Measurements from ENCODE around the gene UAP1L1.

UAP1L1 gene

DNA sequence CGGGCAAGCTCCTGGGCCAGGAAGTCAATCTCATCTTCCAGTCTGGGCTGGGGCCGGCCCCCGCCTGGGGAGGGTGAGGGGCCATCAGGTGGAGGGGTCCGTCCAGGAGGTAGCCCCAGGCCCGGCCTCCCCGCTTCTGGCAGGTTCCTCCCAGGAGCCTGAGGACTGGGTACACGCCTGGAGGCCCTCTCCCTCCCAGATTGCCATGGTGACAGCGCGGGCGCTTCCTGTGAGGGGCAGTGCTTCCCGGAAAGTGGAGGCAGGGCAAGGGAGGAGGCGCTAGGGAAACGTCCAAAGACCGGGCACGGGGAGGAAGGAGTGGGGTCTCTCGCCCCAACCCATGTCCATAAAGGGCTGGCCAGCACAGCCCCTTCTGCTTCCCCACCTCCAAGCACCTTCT lies 36.2 kb upstream of the UAP1L1 start:
- no peak for DNase-seq (ENCODE audit: low read depth in 2 of 2)

DNA sequence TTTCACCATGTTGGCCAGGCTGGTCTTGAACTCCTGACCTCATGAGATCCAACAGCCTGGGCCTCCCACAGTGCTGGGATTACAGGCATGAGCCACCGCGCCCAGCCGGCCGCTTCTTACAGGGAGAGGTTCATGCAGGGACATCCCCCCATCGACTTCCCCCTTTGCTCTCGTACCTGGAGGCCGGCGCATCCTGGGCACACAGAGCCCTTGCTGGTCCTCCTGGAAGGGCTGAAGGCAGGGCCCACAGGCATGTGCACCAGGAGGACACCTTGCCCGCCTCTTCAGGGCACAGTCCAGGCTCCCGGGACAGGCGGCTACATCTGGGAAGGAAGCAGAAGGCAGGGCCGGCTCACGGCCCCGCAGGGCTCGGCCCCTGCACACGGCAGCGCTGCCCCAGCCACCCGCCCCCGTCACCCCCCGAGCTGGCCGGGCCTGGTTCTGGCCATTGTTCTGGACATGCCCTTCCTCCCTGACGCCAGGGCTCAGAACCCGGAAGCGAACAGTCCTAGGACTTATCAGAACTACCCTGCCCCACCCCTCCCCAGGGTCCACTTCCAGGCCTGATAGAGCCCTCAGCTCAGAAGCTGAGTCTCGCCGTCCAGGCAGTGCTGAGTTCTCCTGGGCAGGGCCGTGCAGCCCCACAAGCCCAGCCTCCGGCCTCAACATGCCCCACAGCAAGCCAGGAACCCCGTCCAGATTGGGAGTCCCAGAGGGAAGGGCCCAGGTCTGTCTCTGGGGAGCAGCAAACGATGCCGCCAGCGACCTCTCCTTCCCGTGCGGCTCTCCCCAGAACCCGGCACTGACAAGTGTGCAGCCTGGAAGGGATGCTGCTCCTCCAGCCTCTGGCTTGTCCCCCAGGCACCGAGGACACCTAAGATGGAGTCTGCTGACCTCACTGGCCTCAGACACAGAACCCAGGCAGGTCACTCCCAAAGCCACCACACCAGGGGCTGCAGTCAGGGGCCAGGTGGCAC lies 34.3 kb upstream of the UAP1L1 start:
- DNase-seq (ENCODE audit: low read depth in 2 of 2): no peak

- no peak for DNase-seq (ENCODE audit: low read depth in 2 of 2)
These were observed 33.3 kb upstream of the UAP1L1 start for GRCh38 chr9:137044037-137044436.

GRCh38 chr9:137044502-137045177 lies 32.7 kb upstream of the UAP1L1 start:
- no peak for DNase-seq (ENCODE audit: low read depth in 2 of 2)

DNA sequence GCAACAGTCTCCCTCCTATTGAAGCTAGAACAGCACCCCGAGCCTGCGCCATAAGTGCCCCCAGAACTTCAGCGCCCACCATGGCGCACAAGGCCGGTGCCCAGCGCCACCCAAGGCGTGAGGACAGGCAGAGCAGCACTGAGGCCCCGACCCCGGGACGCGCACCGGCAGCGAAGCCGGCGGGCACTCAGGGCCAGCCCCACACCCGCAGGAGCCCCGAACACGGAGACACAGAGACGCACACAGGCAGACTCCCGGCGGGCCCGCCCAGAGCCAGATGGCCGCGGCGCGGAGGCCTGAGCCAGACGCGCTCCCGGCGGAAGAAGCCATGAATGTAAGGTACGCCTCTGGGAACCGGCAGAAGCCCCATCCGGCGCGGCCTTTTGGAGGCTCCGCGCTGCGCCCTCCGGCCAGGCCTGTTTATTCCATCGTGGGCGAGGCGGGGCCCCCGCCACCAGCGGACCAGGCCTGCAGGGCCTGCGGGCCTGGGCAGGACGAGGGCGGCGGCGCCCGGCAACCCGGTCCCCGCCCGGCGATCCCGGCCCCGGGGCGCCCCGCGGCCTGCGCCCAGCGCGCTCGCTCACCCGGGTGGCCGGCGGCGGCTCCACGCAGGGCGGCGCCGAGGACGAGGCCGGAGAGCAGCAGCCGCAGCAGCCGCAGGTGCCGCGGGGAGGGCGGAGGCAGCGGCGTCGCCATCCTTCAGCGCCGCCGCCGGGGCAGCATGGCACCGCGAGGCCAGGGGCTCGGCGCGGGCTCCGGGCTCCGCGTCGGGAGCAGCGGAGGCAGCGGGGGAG lies 31.8 kb upstream of the UAP1L1 start:
- no peak for DNase-seq (ENCODE audit: low read depth in 2 of 2)

DNA sequence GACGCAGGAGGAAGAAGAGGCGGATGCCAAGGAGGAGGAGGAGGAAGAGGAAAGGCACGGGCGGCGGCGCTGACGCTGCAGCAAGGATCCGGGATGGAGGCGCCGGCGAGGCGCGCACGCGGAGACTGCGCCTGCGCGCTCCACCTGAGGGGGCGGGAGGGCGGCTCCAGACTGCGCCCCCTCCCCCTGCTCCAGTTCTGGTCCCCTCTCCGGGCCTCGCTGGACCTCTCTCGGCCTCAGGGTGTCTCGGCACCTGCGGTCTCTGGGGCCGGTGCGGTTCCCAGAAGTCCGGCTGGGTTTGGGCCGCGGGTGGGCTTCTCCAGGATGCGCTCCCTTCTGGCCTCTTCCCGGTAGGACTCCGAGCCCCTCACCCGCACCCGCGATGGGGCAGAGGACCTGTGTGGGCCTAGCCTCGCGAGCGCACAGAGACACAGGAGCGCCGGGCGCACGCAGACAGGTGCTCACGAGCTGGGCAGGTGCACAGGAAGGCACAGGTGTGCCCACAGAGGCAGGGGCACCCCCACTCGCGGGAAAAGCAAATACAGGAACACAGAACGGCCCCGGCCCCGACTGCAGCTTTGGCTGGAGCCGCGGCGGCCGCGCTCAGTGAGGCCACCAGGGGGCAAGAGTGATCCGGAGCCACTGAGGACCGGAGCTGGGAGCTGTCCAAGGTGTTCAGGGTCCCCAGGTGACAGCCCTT lies 31.1 kb upstream of the UAP1L1 start, which contains the start of gene NPDC1:
Gene NPDC1 (minus strand): TSS at position 90 of the 700 bp plus-strand sequence. CDS start 188 bp downstream, outside the sequence.
- peak in 1 of 2 donors; percentile 55 for DNase-seq (ENCODE audit: low read depth in 2 of 2)

DNA sequence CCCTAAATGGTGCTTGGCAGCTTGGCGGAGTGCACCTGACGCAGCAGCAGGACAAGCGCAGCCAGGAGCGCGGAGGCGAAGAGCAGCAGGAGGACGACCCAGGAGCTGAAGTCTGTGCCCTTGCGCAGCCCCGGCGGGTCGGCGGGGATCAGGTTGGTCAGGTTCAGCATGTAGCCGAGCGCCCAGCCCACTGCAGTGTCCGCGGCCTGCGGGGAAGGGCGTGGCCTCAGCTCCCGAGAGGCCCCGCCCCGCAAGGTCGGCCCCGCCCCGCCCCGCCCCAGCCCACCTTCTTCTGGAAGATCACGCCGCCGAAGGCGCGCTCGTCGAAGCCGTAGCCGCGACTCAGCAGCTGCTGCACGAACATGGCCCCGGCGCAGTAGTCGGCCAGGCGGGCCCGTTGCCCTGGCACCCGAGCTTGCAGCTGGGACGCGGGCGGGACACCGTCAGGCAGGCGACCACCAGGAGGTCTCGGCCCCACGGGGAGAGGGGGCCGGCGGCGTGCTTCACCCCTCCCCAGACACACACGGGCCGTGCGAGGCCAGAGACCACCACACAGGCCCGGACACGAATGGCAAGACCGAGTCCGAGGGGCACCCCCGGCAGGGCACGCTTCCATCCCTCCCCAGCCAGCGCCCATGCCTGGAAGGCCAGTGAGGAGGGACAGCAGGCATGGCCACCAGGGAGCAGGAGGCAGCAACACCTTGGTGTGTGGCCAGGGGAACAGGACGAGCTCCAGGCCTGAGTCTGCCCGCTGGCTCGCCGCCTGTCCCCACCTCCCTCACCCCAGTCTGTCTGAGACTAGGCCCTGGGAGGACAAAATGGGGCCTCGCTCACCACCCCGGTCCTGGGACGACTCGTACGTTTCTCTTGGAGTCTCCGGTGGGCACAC lies 28.4 kb upstream of the UAP1L1 start:
- no peak for DNase-seq (ENCODE audit: low read depth in 2 of 2)

GRCh38 chr9:137049544-137050449 lies 27.5 kb upstream of the UAP1L1 start:
- no peak for DNase-seq (ENCODE audit: low read depth in 2 of 2)

DNA sequence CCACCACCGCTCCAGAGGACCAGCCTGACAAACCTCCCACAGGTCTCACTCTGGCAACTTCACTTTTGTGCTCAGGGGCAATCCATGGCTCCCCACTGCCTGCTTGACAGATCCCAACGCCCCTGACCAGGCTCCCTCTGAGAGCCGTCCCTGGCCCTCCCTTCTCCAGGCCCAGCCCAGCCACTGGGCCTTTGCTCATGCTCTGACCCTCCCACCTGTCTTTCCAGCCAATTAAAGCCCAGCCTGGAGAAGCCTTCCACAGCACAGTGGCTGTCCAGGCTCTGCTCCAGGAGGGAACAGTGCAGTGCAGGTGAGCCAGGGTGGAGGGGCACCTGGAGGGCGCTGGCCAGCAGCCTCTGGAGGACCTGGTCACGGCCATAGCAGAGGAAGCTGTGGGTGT lies 26.7 kb upstream of the UAP1L1 start:
- no peak for DNase-seq (ENCODE audit: low read depth in 2 of 2)

DNA sequence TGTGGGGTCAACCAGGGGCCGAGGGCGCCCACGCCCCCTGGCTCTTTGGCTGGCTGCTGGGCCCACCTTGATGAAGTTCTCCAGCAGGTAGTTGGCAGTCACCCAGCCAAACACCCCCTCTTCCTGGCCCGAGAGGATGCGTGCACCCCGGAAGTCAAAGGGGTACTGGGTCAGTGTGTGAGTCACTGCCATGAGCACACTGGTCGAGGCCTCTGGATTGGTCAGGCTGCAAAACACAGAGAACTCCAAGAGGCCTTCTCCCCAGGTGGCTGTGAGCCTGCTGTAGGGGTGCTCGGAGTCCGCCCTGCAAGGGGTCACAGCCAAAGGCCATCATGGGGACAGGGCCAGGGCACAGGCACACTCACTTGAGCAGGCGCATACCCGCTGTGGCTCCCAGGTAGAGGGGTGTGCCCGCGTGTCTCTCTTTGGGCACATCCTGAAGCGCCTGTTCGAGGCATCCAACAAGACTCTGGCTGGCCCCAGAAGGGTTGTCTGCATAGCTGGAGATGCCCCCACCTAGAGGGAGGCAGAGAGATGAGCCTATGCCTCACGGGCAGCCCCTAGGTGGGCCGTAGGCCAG lies 26.1 kb upstream of the UAP1L1 start:
- no peak for DNase-seq (ENCODE audit: low read depth in 2 of 2)

DNA sequence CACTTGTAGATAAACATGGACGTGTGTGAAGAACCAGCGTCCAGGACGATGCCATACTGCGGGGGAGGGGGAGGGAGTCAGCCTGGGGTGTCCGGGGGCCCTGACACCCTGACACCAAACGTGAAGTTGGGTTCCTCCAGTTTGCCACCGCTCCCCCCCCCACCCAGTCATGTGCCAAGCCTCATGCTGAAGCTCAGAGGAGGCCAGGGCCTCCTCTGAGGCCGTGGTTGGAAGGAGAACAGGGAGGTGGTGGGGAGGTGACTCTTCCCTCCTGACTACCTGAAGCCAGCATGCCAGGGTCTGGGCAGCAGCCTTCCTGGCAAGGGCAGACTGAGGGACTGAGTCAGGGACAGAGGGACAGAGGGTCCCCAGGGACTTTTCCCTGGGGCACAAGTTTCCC lies 25.0 kb upstream of the UAP1L1 start:
- no peak for DNase-seq (ENCODE audit: low read depth in 2 of 2)

- DNase-seq (ENCODE audit: low read depth in 2 of 2): no peak
These were observed 24.0 kb upstream of the UAP1L1 start for GRCh38 chr9:137052998-137053943.

DNA sequence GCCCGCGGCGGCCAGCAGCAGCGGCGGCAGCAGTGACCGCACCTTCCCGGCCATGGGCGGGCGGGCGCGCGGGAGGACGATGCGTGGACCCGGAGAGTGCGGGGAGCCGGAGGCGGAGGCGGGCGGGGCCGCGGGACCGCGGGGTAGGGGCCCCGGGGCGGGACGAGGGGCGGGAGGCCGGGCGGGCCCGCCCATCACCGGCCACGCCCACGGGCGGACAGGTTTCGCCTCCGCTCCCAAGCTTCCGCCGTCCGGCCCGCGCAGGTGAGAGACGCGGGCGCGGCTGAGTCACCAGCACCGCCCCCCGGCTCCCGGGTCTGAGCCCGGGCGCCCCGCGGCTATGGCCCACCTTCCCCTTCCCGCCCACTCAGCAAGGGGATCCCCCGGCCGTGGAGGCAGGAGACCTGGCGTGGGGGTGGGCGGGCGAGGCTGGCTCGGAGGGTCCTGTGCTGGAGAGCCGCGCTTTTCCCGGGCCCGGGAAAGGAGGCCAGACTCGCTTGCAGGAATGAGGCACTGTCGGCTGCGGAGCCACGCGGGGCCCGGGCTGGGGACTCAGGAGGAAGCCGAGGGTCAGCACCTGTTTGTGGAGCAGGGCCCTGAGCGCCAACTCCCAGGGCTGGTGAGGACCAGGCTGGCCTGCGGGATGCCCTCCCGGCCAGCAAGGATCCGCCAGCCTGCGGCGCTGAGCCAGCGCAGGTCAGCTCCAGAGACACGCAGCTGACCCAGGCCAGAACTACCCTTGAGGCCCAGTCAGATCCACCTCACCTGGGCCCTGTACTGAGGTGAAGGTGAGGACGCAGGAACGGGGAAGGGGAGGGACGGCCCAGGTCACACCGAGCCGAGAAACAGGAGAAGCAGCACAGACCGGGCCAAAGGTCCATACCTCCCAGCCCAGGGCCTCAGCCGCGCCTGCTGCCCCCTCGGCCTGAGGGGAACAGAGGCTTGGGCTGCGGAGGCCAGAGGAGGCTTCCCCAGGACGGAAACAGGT lies 23.1 kb upstream of the UAP1L1 start, which contains the start of gene ENTPD2:
Gene ENTPD2 (minus strand): TSS at position 118 of the 988 bp plus-strand sequence. CDS start 64 bp downstream, at position 54.
- no peak for DNase-seq (ENCODE audit: low read depth in 2 of 2)

- no peak for DNase-seq (ENCODE audit: low read depth in 2 of 2)
These were observed 22.4 kb upstream of the UAP1L1 start for GRCh38 chr9:137054932-137055384.

DNA sequence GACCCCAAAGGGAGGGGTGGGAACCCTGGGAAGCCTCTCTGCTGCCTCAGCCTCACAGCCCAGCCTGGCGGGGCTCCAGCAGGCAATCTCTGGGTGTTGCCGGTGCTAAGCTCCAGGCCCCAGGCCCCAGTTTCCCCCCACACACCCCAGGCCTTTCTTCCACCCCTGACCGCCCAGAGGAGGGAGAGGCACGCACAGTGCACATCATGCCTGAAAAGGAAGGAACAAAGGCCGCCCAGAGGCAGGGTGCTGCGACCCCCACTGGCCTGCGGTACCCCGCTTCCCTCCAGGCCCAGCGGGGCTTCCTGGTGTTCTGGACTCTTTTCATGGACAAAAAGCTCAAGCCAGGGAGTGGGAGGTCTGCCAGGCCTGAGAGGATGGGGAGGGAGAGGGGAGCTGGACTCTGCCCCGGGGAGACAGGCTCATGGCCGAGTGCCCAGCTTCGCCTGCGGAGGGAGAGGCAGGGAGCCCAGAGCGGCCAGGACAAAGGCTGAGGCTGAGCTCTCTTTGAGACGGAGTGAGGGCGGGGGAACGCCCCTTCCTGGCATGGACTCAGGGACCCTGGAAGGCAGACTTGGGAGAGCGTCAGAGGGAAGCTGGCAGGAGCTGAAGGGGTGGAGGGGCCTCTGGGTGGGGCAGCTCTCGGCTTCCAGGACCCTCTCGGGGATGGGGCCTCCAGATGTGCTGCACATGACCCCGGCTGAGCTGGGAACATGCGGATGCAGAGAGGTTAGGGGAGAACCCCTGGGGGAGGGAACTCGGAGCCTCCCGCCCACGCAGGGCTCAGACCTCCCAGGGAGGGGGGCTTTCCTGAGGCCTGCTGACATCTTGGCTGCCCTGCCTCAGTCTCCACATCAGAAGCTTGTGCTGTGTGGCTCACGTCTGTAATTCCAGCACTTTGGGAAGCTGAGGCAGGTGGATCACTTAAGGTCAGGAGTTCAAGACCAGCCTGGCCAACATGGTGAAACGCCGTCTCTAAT lies 21.6 kb upstream of the UAP1L1 start:
- no peak for DNase-seq (ENCODE audit: low read depth in 2 of 2)
